Heart left ventricle (tissue), 16 donors: ENCODE measurements around the gene SUMF1. TPM values are rescaled to one million over a fixed set of nuclear protein-coding genes. Genes with fewer than 3 reads are reported as not detected.

ENCODE experiments used
- ATAC-seq, 4 donors: fragments of 200-7000 bp; cut with Tn5 transposase; one replicate each; pipeline ENCODE4 v1.9.1; 2020 to 2022; ENCODE audit warnings: moderate library complexity in 4 of 4, mild to moderate bottlenecking in 3 of 4, moderate number of reproducible peaks in 1 of 4
- DNase-seq, 5 donors: peaks; one replicate each; pipeline ENCODE4 v3.0.0-alpha.2; 2020
- H3K27ac ChIP-seq, 12 donors: fragments of 200-600 bp; sonication (generic) in 4 of 12; one replicate each; pipeline versions ENCODE4 v1.5.0 to v1.8.0; 2016 to 2022; ENCODE audit warnings: mild to moderate bottlenecking in 2 of 12
- H3K27me3 ChIP-seq, 9 donors: fragments of 200-600 bp; sonication (generic) in 2 of 9; one replicate each; pipeline versions ENCODE4 v1.5.1 to v1.8.0; 2016 to 2022; ENCODE audit warnings: mild to moderate bottlenecking in 3 of 9
- H3K36me3 ChIP-seq, 9 donors: fragments of 200-600 bp; sonication (generic) in 2 of 9; one replicate each; pipeline versions ENCODE4 v1.5.0 to v1.8.0; 2018 to 2022; ENCODE audit warnings: mild to moderate bottlenecking in 2 of 9
- H3K4me1 ChIP-seq, 12 donors: fragments of 200-600 bp; sonication (generic) in 4 of 12; one replicate each; pipeline versions ENCODE4 v1.5.0 to v1.8.0; 2016 to 2022; ENCODE audit warnings: mild to moderate bottlenecking in 3 of 12
- H3K4me3 ChIP-seq, 12 donors: fragments of 200-600 bp; sonication (generic) in 4 of 12; one replicate each; pipeline versions ENCODE4 v1.5.0 to v1.8.0; 2017 to 2022; ENCODE audit warnings: mild to moderate bottlenecking in 9 of 12, moderate library complexity in 4 of 12
- H3K9me3 ChIP-seq, 12 donors: fragments of 200-600 bp; sonication (generic) in 4 of 12; one replicate each; pipeline versions ENCODE4 v1.5.0 to v1.8.0; 2016 to 2022; ENCODE audit warnings: mild to moderate bottlenecking in 1 of 12
- POLR2A ChIP-seq, 2 donors: fragments of 450-650 bp; IDR thresholded peaks; one replicate each; pipeline ENCODE4 v1.6.1; 2017; ENCODE audit warnings: antibody characterized with exemption in 2 of 2, mild to moderate bottlenecking in 2 of 2, moderate library complexity in 2 of 2
- WGBS, 4 donors: extraction: QIAGEN DNeasy Blood & Tissue Kit in 2 of 4; methylation state at CpG; one replicate each; pipeline versions ENCODE4 v1.1.5 to v1.1.7; 2013 to 2018; 5-methylcytosine and 5-hydroxymethylcytosine counted together
- intact Hi-C, 10 donors: fragments of 100-400 bp; cut with DNase I; formaldehyde crosslinking; loops; one replicate each; pipeline versions ENCODE4 v1.11.1 to v1.14.2; 2022
- polyA plus RNA-seq, 2 donors: library from polyadenylated mRNA; stranded (reverse); fragments of 200-250 nt; gene quantifications; one replicate each; pipeline ENCODE4 v1.2.3, GENCODE V29; 2013
- total RNA-seq, 9 donors: library from RNA; depleted of rRNA in 2 of 9; stranded (reverse); fragments of >200 nt in 2 of 9; fragmentation: NEBNext Ultra II Directional in 3 of 9; extraction: Animal tissue kit (Norgen Biotek cat#: 25700) in 3 of 9; gene quantifications; one replicate each; pipeline versions ENCODE4 v1.1.0 to v1.2.4, GENCODE V29; 2016 to 2023
- TF ChIP-seq, protein P1 (sequence below), 12 donors: fragments of 200-600 bp; sonication (generic) in 4 of 12; IDR thresholded peaks; one replicate each; pipeline versions ENCODE4 v1.5.0 to v1.8.0; 2018 to 2022; ENCODE audit warnings: antibody characterized with exemption in 12 of 12, mild to moderate bottlenecking in 5 of 12
- donor health status: ischemic (EF 13 %, LVEDD 7.1; RV severe dilation, severe dysfunction).
- donor health status: healthy with polysubstance abuse.
- donor health status: DM: no; HTN: yes; CAD: no.
- donor health status: DM: no; HTN: no; CAD: no.
- donor health status: ischemic (EF 25% LVEDD 6.9; RV normal size, moderate dysfunction).
- donor health status: ischemic (EF 25% LVEDD 5.7; RV mildly dilated, moderate dysfunction).
- donor health status: healthy.
- donor health status: DM: yes; HTN: yes; CAD: no.
- donor health status: ischemic (EF 35%, LVEDD 5.7; RV mildly dilated, moderate dysfunction).
- donor health status: nonischemic (EF 11% LVEDD 7.7; RV severe dilation, severe dysfunction).
- donor health status: DM: yes; HTN: yes; CAD: no.
- donor health status: PGD.
- donor health status: ischemic (EF 29% LVEDD 5.4; RV normal size, mild dysfunction).
- donor health status: nonischemic (EF 23%, LVEDD 6.1; RV moderate dilation, normal function).

SUMF1 gene
- total and polyA plus RNA-seq, 11 donors, result 3.9 to 21.1 (median 11.2) TPM

DNA sequence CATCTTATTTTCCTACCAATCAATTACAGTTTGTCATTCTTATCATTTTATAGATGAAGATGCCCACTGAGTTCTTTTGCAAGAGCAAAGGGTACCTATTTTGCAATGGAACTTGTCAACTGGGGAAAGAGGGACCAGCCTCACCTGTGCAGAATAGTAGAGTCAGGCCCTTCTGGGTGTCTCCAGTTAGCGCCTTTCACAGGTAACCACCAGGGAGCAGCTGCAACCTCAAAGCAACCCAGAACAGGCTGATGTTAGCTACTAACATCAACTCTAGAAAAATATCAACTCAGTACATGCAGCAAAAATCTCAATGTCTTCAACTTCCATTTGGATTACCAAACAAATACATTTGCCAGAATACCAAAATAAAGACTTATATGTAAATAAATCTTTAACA is 47.1 kb downstream of the SUMF1 start:
- ATAC-seq (no peak), DNase-seq (no peak)
- intact Hi-C loops, result no loop called here
- no peaks in the 10 kb centered on the region for H3K9me3 ChIP-seq
- TF ChIP-seq, protein P1, sequence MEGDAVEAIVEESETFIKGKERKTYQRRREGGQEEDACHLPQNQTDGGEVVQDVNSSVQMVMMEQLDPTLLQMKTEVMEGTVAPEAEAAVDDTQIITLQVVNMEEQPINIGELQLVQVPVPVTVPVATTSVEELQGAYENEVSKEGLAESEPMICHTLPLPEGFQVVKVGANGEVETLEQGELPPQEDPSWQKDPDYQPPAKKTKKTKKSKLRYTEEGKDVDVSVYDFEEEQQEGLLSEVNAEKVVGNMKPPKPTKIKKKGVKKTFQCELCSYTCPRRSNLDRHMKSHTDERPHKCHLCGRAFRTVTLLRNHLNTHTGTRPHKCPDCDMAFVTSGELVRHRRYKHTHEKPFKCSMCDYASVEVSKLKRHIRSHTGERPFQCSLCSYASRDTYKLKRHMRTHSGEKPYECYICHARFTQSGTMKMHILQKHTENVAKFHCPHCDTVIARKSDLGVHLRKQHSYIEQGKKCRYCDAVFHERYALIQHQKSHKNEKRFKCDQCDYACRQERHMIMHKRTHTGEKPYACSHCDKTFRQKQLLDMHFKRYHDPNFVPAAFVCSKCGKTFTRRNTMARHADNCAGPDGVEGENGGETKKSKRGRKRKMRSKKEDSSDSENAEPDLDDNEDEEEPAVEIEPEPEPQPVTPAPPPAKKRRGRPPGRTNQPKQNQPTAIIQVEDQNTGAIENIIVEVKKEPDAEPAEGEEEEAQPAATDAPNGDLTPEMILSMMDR (IDR thresholded peaks at IDR 0.05), result no peak
- TF ChIP-seq POLR2A (IDR thresholded peaks at IDR 0.05), result no peak
- no peaks in the 10 kb centered on the region for H3K27me3 ChIP-seq
- 93 to 98% (median 95%) methylated on average over 1 of the region's 1 CpG for WGBS, 4 donors
- H3K36me3 ChIP-seq, result peaks cover 0 to 40% (median 12%) of the 10 kb centered on the region in 9 donors
- no peak overlapping the region for H3K4me3 ChIP-seq
- H3K27ac ChIP-seq, result no peak overlapping the region
- H3K4me1 ChIP-seq, result peaks cover 0 to 11% (median 3%) of the 10 kb centered on the region in 12 donors

- no peak for DNase-seq
- no peak for ATAC-seq
- 87 to 95% (median 88%) methylated on average over 3 of the region's 3 CpGs for WGBS, 4 donors
- Histone ChIP-seq H3K27me3 (no peaks in the 10 kb centered on the region), H3K36me3 (peaks cover 0 to 40% (median 12%) of the 10 kb centered on the region in 9 donors), H3K4me3 (no peak overlapping the region), H3K27ac (no peak overlapping the region), H3K9me3 (no peaks in the 10 kb centered on the region), H3K4me1 (peaks cover 0 to 11% (median 3%) of the 10 kb centered on the region in 12 donors)
- TF ChIP-seq, protein P1 (IDR thresholded peaks at IDR 0.05), result no peak
- TF ChIP-seq POLR2A (IDR thresholded peaks at IDR 0.05), result no peak
- intact Hi-C loops, result no loop called here
Observed at GRCh38 chr3:4419386-4419785, 47.7 kb downstream of the SUMF1 start.

- intact Hi-C loops, result no loop called here
- TF ChIP-seq POLR2A (IDR thresholded peaks at IDR 0.05), result no peak
- TF ChIP-seq, protein P1 (IDR thresholded peaks at IDR 0.05), result no peak
- ATAC-seq, result peak; percentile 26 to 72 (median 52)
Observed at GRCh38 chr3:4418156-4418555, 48.9 kb downstream of the SUMF1 start.

DNA sequence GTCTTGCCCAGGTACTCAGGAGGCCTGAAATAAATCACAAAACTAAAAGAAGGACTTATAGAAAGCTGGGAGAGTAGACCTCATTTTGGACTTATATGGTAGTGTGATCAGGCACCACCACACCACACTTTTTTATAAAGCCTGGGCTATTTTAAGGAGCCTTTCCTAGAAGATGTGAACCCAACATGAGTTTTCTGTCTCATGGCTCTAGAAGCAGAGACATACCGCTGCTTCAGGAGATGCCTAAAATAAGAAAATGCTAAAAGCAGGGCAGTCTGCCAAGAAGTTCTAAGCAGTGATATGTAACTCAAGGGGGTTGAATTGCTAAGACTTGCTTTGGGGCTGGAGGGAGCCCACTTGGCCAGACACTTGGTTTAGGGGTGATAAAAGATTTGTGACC is 49.6 kb downstream of the SUMF1 start:
- no peaks in the 10 kb centered on the region for H3K27me3 ChIP-seq
- peaks cover 0 to 11% (median 3%) of the 10 kb centered on the region in 12 donors for H3K4me1 ChIP-seq
- H3K4me3 ChIP-seq, result no peak overlapping the region
- peaks cover 0 to 43% (median 12%) of the 10 kb centered on the region in 9 donors for H3K36me3 ChIP-seq
- H3K27ac ChIP-seq, result peak overlapping the region in 9 of 12 donors; percentile 7 to 68 (median 53)
- ATAC-seq (peak in 2 of 4 donors; percentile 36 to 60), DNase-seq (peak in 1 of 5 donors; percentile 41)
- WGBS, 4 donors, result 41 to 56% (median 46%) methylated on average over 1 of the region's 1 CpG
- TF ChIP-seq, protein P1 (IDR thresholded peaks at IDR 0.05), result no peak
- TF ChIP-seq POLR2A (IDR thresholded peaks at IDR 0.05), result no peak
- H3K9me3 ChIP-seq, result no peaks in the 10 kb centered on the region
- intact Hi-C loops, result no loop called here

More at GRCh38 chr3:4418156-4418555, 48.9 kb downstream of the SUMF1 start:
- WGBS, 4 donors, result 42 to 88% (median 75%) methylated on average over 4 of the region's 4 CpGs
- H3K4me1 ChIP-seq, result peaks cover 0 to 11% (median 3%) of the 10 kb centered on the region in 12 donors
- H3K9me3 ChIP-seq, result no peaks in the 10 kb centered on the region
- no peaks in the 10 kb centered on the region for H3K27me3 ChIP-seq
- H3K36me3 ChIP-seq, result peaks cover 0 to 43% (median 12%) of the 10 kb centered on the region in 9 donors
- DNase-seq, result peak in 4 of 5 donors; percentile 20 to 37 (median 31)
- H3K27ac ChIP-seq, result peak overlapping the region in 9 of 12 donors; percentile 12 to 68 (median 53)
- H3K4me3 ChIP-seq, result no peak overlapping the region
